Stimulated activated CD4-positive, alpha-beta T cell treated with anti-CD3 and anti-CD28 coated beads, Interleukin-12 subunit alpha, Interleukin-12 subunit beta, amount 100 ng/mL, for 48 hours (primary cell): Measurements from ENCODE around the gene KLHL18.
A peak's percentile ranks its signal among the peaks of the same experiment; 100 is the strongest.
"Not testable (repeated sequence)": the region's sequence is repeated elsewhere in the genome, so short reads cannot be mapped to it uniquely, and the experiment has no call there.

Experiments used
- DNase-seq, 3 donors: peaks; one replicate each; pipeline ENCODE4 v3.0.0-alpha.2; 2020; ENCODE audit warnings: low read depth in 2 of 3, low spot score in 1 of 3

Gene KLHL18

GRCh38 chr3:47273564-47273963, 9.2 kb upstream of the KLHL18 start:
- no peak for DNase-seq

GRCh38 chr3:47274652-47275051, 8.1 kb upstream of the KLHL18 start:
- DNase-seq, result no peak

- DNase-seq, result no peak
Measured at GRCh38 chr3:47276558-47276957, 6.2 kb upstream of the KLHL18 start.

GRCh38 chr3:47280519-47280918, 2.2 kb upstream of the KLHL18 start:
- DNase-seq, result no peak

DNA sequence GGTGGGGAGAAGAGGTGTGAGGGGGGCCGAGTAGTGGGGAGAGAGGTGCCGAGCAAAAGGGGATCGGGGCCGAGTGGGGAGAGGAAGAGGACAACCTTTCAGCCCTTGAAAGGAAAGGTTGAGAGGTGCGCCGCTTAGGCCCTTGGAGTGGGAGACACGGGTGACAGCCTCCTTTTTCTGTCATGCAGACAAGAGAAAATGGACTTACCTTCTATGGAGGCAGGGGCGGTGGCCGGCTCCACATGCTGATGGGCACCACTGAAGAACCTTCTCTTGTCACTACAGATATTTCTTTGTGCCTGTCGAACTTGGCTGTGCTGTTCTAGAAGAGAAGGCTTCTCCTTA, 421 bp downstream of the KLHL18 start:
- peak in 2 of 3 donors; percentile 5 for DNase-seq

DNA sequence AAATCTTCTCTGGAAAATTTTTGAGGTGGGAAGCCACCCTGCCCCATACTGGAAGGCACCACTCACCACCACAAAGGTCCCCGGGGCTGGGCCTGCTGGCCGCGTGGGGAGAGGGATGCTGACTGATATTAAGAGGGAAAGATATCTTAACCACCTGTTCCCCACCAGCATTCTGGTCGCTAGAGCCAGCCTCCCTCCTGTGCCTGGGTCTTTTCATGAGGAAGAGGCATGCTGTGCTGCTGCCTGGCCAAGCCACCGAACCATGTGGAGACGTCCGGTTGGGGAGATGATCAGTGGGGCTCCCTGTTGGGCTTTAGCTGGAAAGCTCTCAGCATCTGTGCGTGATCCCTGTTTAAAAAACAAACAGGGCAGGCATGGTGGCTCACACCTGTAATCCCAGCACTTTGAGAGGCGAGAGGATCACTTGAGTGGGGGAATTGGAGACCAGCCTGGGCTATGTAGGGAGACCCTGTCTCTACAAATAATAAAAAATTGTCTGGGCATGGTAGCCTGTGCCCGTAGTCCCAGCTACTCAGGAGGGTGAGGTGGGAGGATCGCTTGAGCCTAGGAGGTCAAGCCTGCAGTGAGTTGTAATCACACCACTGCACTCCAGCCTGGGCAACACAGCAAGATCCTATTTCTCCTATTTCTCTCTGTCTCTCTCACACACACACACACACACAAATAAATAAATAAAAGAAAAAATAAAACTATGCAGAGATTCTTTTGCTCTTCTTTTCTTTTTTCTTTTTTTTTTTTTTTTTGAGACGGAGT, 1.0 kb downstream of the KLHL18 start:
- DNase-seq, result peak; percentile 31 to 43 (median 35)

GRCh38 chr3:47288966-47289910, 6.5 kb downstream of the KLHL18 start:
- no peak for DNase-seq

DNA sequence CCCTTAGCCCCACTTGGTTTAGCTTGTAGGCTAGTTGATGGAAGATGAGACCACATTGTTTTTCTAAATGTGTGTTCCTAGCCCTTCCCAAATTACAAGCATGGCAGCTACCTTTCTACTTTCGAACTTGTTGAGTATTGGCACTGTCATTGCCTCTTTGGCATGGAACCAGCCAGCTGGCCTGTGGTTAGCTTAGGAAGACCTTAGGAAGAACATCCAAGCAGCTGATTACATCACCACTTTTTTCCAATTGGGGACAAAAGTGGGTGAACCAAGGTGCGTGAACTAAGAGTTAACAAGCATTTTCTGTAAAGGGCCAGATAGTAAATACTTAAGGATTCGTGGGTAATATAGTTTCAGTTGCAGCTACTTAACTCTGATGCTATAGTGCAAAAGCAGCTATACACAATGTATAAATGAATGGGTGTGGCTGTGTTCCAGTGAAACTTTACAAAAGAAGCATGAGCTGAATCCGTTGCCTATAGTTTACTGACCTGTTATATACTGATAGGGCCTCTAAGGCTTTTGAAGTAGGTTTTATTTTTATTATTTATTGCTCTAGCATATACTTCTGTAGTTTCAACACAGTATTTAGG, 8.5 kb downstream of the KLHL18 start:
- no peak for DNase-seq

DNA sequence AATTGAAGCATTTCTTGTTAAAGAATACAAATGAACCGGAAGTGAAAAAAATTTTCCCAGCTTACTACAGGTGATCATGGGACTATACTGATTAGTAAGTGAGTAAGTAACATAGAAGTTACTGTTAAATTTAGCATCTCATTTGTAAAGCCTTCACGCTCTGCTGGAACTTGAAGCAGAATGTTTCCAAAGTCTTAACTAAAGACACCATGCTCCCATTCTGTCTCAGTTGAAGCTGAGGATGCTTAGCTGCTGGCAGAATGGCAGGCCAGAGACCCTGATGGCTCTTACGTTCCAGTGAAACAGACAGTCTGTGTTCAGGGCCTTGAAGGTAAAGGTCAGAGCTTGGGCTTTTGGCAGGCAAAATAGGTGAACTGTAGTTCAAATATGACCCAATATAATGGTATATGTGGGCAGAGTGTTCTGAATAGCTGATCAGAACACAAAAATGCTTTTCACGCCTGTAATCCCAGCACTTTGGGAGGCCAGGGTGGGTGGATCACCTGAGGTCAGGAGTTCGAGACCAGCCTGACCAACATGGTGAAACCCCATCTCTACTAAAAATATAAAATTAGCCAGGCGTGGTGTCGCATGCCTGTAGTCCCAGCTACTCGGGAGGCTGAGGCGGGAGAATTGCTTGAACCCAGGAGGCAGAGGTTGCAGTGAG, 9.1 kb downstream of the KLHL18 start:
- not testable (repeated sequence) for DNase-seq

- DNase-seq, result no peak
Measured at GRCh38 chr3:47293822-47294221, 11.1 kb downstream of the KLHL18 start.

DNA sequence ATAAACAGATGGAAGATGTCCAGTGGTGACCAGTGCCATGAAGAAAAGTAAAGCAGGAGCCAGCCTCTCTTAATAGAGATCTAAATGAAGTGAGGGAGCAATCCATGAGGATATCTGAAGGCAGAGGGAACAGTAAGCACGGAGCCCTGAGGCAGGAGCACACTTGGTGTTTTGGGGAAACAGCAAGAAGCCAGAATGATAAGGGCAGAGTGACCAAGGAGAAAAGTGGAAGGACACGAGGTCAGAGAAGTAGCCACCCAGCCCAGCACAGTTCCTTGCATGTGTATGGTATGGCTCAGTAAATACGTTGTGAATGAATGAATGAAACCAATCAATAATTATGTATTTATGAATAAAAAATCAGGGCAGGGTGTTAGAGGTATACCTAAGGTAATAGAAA, 11.6 kb downstream of the KLHL18 start:
- DNase-seq, result no peak

DNA sequence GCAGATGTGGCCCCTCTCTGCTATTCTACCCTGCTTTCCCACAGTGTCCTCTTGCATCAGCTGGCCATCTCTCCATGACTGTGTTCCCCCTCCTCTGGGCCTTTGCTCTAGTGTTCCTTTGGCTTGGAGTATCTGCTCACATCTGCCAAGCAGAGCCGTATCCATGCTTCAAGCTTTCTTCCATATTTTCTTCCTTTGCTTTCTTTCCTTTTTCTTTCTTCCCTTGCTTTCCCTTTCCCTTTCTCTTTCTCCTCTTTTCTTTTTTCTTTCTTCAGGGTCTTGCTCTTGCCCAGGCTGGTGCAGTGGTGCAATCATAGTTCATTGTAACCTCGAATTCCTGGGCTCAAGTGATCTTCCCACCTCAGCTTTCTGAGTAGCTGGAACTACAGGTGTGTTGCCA, 12.6 kb downstream of the KLHL18 start:
- DNase-seq, result no peak

DNA sequence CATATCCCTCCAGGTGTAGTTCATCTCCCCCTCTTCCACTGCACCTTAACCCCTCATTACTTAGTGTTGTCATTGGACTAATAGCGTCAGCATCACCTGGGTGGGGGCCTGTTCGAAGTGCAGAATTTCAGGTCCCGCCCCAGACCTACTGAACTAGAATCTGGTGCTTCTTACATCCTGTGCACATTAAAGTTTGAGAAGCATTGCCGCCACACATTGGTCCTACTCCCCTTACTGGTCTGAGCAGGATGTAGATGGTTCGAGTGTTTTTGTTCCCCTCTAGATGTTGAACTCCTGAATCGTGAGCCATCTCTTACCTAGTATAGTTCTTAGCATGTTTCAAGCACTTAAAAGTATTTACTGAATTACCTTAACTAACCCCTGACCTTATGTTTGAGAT, 13.2 kb downstream of the KLHL18 start:
- no peak for DNase-seq

GRCh38 chr3:47296562-47297302, 14.0 kb downstream of the KLHL18 start:
- DNase-seq, result no peak

GRCh38 chr3:47298439-47298838, 15.7 kb downstream of the KLHL18 start:
- DNase-seq, result no peak

DNA sequence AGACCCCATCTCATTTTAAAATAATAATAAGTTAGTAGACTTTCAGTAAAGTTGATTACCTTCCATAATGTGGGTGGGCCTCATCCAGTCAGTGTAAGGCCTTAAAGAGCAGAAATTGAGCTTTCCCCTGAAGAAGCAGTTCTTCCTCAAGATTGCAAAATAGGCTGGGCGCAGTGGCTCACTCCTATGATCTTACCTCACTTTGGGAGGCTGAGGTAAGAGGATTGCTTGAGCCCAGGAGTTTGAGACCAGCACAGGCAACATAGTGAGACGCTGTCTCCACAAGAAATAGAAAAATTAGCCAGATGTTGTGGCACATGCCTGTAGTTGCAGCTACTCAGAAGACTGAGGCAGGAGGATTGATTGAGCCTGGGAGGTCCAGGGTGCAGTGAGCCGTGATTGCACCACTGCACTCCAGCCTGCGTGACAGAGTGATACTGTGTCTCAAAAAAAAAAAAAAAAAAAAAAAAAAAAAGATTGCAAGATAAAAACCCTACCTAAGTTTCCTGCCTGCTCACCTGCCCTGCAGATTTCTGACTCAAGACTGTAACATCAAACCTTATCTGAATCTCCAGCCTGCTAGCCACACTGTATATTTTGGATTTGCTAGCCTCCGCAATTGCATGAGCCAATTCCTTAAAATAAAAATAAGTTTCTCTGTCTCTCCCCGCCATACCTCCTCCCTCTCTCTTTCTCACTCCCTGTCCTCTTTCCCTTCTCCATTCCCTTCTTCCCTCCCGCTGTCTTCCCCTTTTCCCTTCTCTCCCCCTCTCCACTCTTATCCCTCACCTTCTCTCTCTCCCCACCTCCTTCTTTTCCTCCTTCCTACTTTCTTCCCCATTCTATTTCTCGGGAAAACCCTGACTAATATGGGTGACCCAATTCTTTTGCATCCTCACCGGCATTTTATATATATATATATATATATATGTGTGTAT, 16.9 kb downstream of the KLHL18 start:
- DNase-seq, result no peak

DNA sequence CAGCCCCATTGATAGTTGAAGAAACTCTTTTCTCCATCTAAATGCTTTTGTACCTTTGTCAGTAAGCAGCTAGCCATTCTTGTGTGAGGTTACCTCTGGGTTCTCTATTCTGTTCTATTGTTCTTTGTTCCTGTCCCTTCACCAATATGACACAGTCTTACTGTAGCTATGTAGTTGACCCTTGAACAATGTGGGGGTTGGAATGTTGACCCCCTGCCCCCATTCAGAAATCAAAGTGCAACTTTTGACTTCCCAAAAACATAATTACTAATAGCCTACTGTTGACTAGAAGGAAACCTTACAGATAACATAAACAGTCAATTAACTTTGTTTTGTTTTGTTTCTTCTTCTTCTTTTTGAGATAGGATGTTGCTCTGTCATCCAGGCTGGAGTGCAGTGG, 18.7 kb downstream of the KLHL18 start:
- no peak for DNase-seq

DNA sequence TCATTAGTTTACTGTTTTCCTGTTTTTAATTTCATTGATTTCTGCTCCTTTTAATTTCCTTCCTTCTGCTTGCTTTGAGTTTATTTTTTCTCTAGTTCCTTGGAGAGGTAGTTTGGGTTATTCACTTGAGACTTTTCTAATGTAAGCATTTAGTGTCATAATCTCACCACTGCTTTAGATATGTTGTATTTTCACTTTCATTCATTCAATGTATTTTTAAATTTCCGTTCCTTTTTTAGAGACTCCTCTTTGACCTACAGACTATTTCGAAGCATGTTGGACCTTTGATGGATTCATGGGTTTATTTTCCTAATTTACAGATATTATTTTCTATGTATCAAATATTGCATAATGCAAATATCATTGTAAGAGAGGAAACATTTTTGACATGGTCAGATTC, 23.3 kb downstream of the KLHL18 start:
- no peak for DNase-seq

DNA sequence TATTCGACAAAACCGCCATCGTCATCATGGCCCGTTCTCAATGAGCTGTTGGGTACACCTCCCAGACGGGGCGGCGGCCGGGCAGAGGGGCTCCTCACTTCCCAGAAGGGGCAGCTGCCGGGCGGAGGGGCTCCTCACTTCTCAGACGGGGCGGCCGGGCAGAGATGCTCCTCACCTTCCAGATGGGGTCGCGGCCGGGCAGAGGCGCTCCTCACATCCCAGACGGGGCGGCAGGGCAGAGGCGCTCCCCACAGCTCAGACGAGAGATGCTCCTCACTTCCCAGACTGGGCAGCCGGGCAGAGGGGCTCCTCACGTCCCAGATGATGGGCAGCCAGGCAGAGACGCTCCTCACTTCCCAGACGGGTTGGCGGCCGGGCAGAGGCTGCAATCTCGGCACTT, 26.5 kb downstream of the KLHL18 start:
- not testable (repeated sequence) for DNase-seq

DNA sequence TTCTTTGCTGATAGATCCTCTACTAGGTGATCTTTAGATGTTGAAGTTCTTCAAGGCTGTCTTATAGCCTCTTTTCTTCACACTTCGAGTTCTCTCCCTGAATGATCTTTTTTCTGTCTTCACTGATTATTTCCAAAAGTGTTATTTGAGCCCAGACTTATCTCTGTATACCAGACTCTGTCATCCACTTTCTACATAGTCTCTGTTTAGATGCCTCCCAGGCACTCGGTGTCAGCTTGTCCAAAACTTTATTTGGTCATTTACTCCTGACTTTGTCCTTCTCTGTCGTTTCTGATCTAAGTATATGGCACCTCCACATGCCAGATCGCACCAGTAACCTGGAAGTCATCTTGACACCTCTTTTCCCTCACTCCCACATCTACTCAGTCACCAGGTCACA, 27.6 kb downstream of the KLHL18 start:
- no peak for DNase-seq
